ENCODE measurements around the gene ULK1. TPM values are rescaled to one million over a fixed set of nuclear protein-coding genes. Genes with fewer than 3 reads are reported as not detected.

Gene ULK1
- total RNA-seq, 1 experiment from 2014 or later, result 67.8 TPM

- TF ChIP-seq ZNF281 (CRISPR knock-in tag; IDR thresholded peaks at IDR 0.05), result no peak
- TF ChIP-seq FOXK1 (CRISPR knock-in tag; IDR thresholded peaks at IDR 0.05), result no peak
- TF ChIP-seq PREB (CRISPR knock-in tag; IDR thresholded peaks at IDR 0.05; ENCODE audit: borderline replicate concordance), result no peak
- TF ChIP-seq RELA (CRISPR knock-in tag; IDR thresholded peaks at IDR 0.05; ENCODE audit: borderline replicate concordance), result no peak
- TF ChIP-seq GABPB1 (CRISPR knock-in tag; IDR thresholded peaks at IDR 0.05), result no peak
- no peak for TF ChIP-seq HMGXB4 (CRISPR knock-in tag; IDR thresholded peaks at IDR 0.05)
- no peak for TF ChIP-seq ATF6 (CRISPR knock-in tag; IDR thresholded peaks at IDR 0.05)
- no peak for TF ChIP-seq ZNF671 (CRISPR knock-in tag; IDR thresholded peaks at IDR 0.05)
- TF ChIP-seq EMX1 (CRISPR knock-in tag; IDR thresholded peaks at IDR 0.05), result no peak
- TF ChIP-seq ZNF425 (CRISPR knock-in tag; conservative IDR thresholded peaks at IDR 0.05), result no peak
These were observed 18.3 kb downstream of the ULK1 start (continued) for GRCh38 chr12:131912518-131913274.

GRCh38 chr12:131913666-131914065, 19.2 kb downstream of the ULK1 start:
- Mint-ChIP-seq H3K27me3 (ENCODE audit: low read depth) (no peaks in the 10 kb centered on the region), H3K27ac (no peak overlapping the region), H3K36me3 (peaks cover 14% of the 10 kb centered on the region), H3K4me3 (no peak overlapping the region), H3K9me3 (no peaks in the 10 kb centered on the region), H3K4me1 (no peaks in the 10 kb centered on the region)
- CTCF ChIA-PET, result no interaction called here
- DNase-seq (ENCODE audit: low spot score) (no peak), ATAC-seq (no peak)
- POLR2A ChIA-PET, result interaction anchor here (0.6 kb wide), 1 partner anchor 14 kb away, joined by 4 read pairs; no protein-coding TSS in a partner anchor
- TF ChIP-seq ZSCAN18 (CRISPR knock-in tag; IDR thresholded peaks at IDR 0.05) (no peak), MYBL2 (CRISPR knock-in tag; IDR thresholded peaks at IDR 0.05) (no peak), ZNF532 (CRISPR knock-in tag; IDR thresholded peaks at IDR 0.05; ENCODE audit: borderline replicate concordance) (no peak), GABPB1 (CRISPR knock-in tag; IDR thresholded peaks at IDR 0.05) (no peak), PREB (CRISPR knock-in tag; IDR thresholded peaks at IDR 0.05; ENCODE audit: borderline replicate concordance) (no peak), ZMAT4 (CRISPR knock-in tag; IDR thresholded peaks at IDR 0.05) (no peak), CREB1 (CRISPR knock-in tag; IDR thresholded peaks at IDR 0.05) (no peak), CBFB (CRISPR knock-in tag; IDR thresholded peaks at IDR 0.05; ENCODE audit: low read depth) (no peak), RORB (CRISPR knock-in tag; IDR thresholded peaks at IDR 0.05) (no peak)
